K562 (cell line): ENCODE measurements around the gene AKT3. TPM values are rescaled to one million over a fixed set of nuclear protein-coding genes. Genes with fewer than 3 reads are reported as not detected.

Experiments used
- MGA ChIP-seq: fragments of 450-650 bp; IDR thresholded peaks from 2 replicates; pipeline ENCODE4 v1.6.1; 2016; ENCODE audit warnings: mild to moderate bottlenecking, moderate library complexity
- polyA plus RNA-seq, 8 experiments: library from polyadenylated mRNA; depleted of rRNA in 4 of 8; stranded (reverse) in 5 of 8; unstranded in 3 of 8; fragments of >200 nt; fragmentation: Nextera tagmentation in 2 of 8; fragmentation: Illumina TruSeq in 1 of 8; extraction: Ambion mirVana in 2 of 8; extraction: Trizol in 1 of 8; gene quantifications; 2 replicates each; pipeline versions ENCODE4 v1.2.1 to v1.2.3, GENCODE V29; 2011 to 2014; ENCODE audit warnings: inconsistent platforms in 1 of 8, missing spikeins in 1 of 8
- total RNA-seq, 7 experiments: library from RNA; depleted of rRNA in 6 of 7; stranded (reverse); fragments of >200 nt in 6 of 7; fragmentation: Illumina TruSeq in 2 of 7; extraction: Trizol in 2 of 7; gene quantifications; 2 replicates each; pipeline versions ENCODE4 v1.2.1 to v1.2.3, GENCODE V29; 2011 to 2021; ENCODE audit warnings: low replicate concordance in 1 of 7

Gene AKT3
- total and polyA plus RNA-seq, 9 of the 15 experiments (the other 6 are each of a cell fraction or from before 2014, with no cell fraction given) = 0.04 to 0.54 (median 0.18) TPM; not detected in 1

- TF ChIP-seq MGA = no peak
These were observed 267.7 kb downstream of the AKT3 start (continued) for GRCh38 chr1:243582326-243582725.
